MM.1S (cell line): ENCODE data around the gene SAFB.

ENCODE experiments used
- DNase-seq: peaks from one replicate; pipeline ENCODE4 v3.0.0-alpha.2; 2015
- H2AFZ ChIP-seq: fragments of 300-600 bp; sonication (generic); 2 replicates; pipeline ENCODE4 v1.6.0; 2016; ENCODE audit warnings: antibody characterized with exemption, low read length
- H3F3A ChIP-seq: fragments of 300-600 bp; sonication (generic); 2 replicates; pipeline ENCODE4 v1.6.1; 2016; ENCODE audit warnings: mild to moderate bottlenecking, antibody characterized with exemption, low read length, moderate library complexity, mixed read lengths; ENCODE audit not compliant: insufficient read depth
- H3K27ac ChIP-seq: fragments of 300-600 bp; sonication (generic); 2 replicates; pipeline ENCODE4 v1.5.1; 2016; ENCODE audit warnings: mild to moderate bottlenecking, low read length
- H3K27me3 ChIP-seq: fragments of 300-600 bp; sonication (generic); replicated peaks from 2 replicates; pipeline ENCODE4 v1.6.0; 2016; ENCODE audit warnings: low read length; ENCODE audit not compliant: insufficient read depth
- H3K36me3 ChIP-seq: fragments of 300-600 bp; sonication (generic); replicated peaks from 2 replicates; pipeline ENCODE4 v1.6.1; 2016; ENCODE audit warnings: mild to moderate bottlenecking, low read length, mixed read lengths; ENCODE audit not compliant: insufficient read depth
- H3K4me1 ChIP-seq: fragments of 300-600 bp; sonication (generic); 2 replicates; pipeline ENCODE4 v1.6.1; 2016; ENCODE audit warnings: low read length, mixed read lengths
- H3K4me2 ChIP-seq: fragments of 300-600 bp; sonication (generic); 2 replicates; pipeline ENCODE4 v1.6.0; 2016; ENCODE audit warnings: low read depth, low read length
- H3K4me3 ChIP-seq: fragments of 300-600 bp; sonication (generic); 2 replicates; pipeline ENCODE4 v1.5.1; 2016; ENCODE audit warnings: low read length, mixed read lengths
- H3K79me2 ChIP-seq: fragments of 300-600 bp; sonication (generic); 2 replicates; pipeline ENCODE4 v1.6.1; 2016; ENCODE audit warnings: mixed run types, low read length, mixed read lengths
- H3K9ac ChIP-seq: fragments of 300-600 bp; sonication (generic); 2 replicates; pipeline ENCODE4 v1.6.1; 2016; ENCODE audit warnings: low read length, mixed read lengths
- H3K9me2 ChIP-seq: fragments of 300-600 bp; sonication (generic); replicated peaks from 2 replicates; pipeline ENCODE4 v1.6.1; 2016; ENCODE audit warnings: mild to moderate bottlenecking, low read length, mixed read lengths; ENCODE audit not compliant: insufficient read depth
- H3K9me3 ChIP-seq: fragments of 300-600 bp; sonication (generic); replicated peaks from 2 replicates; pipeline ENCODE4 v1.6.1; 2016; ENCODE audit warnings: mild to moderate bottlenecking, low read length, mixed read lengths; ENCODE audit not compliant: insufficient read depth
- H4K20me1 ChIP-seq: fragments of 300-600 bp; sonication (generic); 2 replicates; pipeline ENCODE4 v1.6.1; 2016; ENCODE audit warnings: mild to moderate bottlenecking, low read length, moderate library complexity, mixed read lengths; ENCODE audit not compliant: insufficient read depth
- EZH2 ChIP-seq: fragments of 300-600 bp; sonication (generic); optimal IDR thresholded peaks from 2 replicates; pipeline ENCODE3; 2017; ENCODE audit warnings: low read depth, mild to moderate bottlenecking, antibody characterized with exemption, low read length, mixed read lengths
- EZH2phosphoT487 ChIP-seq: fragments of 300-600 bp; sonication (generic); IDR thresholded peaks from 2 replicates; pipeline ENCODE4 v1.6.1; 2018; ENCODE audit warnings: antibody characterized with exemption, low read length
- TF ChIP-seq, protein P1 (sequence below): fragments of 300-600 bp; sonication (generic); IDR thresholded peaks from 2 replicates; pipeline ENCODE4 v1.5.1; 2016; ENCODE audit warnings: antibody characterized with exemption, low read length, mixed read lengths

SAFB gene

GRCh38 chr19:5635427-5635826 is 12.5 kb downstream of the SAFB start:
- Histone ChIP-seq H3K4me2 (no peak overlapping the region), H3F3A (no peaks in the 10 kb centered on the region), H3K9ac (no peak overlapping the region), H3K4me3 (no peak overlapping the region), H3K79me2 (peaks cover 100% of the 10 kb centered on the region), H3K9me3 (no peaks in the 10 kb centered on the region), H3K9me2 (no peaks in the 10 kb centered on the region), H3K4me1 (no peaks in the 10 kb centered on the region), H3K27ac (no peak overlapping the region), H2AFZ (no peak overlapping the region), H4K20me1 (peaks cover 62% of the 10 kb centered on the region), H3K36me3 (peaks cover 15% of the 10 kb centered on the region), H3K27me3 (no peaks in the 10 kb centered on the region)
- no peak for DNase-seq
- TF ChIP-seq, protein P1, sequence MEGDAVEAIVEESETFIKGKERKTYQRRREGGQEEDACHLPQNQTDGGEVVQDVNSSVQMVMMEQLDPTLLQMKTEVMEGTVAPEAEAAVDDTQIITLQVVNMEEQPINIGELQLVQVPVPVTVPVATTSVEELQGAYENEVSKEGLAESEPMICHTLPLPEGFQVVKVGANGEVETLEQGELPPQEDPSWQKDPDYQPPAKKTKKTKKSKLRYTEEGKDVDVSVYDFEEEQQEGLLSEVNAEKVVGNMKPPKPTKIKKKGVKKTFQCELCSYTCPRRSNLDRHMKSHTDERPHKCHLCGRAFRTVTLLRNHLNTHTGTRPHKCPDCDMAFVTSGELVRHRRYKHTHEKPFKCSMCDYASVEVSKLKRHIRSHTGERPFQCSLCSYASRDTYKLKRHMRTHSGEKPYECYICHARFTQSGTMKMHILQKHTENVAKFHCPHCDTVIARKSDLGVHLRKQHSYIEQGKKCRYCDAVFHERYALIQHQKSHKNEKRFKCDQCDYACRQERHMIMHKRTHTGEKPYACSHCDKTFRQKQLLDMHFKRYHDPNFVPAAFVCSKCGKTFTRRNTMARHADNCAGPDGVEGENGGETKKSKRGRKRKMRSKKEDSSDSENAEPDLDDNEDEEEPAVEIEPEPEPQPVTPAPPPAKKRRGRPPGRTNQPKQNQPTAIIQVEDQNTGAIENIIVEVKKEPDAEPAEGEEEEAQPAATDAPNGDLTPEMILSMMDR, result no peak
- no peak for TF ChIP-seq EZH2phosphoT487

GRCh38 chr19:5637971-5638370 is 15.1 kb downstream of the SAFB start:
- no peak overlapping the region for H2AFZ ChIP-seq
- peaks cover 19% of the 10 kb centered on the region for H3K36me3 ChIP-seq
- H4K20me1 ChIP-seq, result peaks cover 59% of the 10 kb centered on the region
- H3K4me2 ChIP-seq, result no peak overlapping the region
- DNase-seq, result no peak
- H3K4me1 ChIP-seq, result no peaks in the 10 kb centered on the region
- H3K27me3 ChIP-seq, result no peaks in the 10 kb centered on the region
- H3K4me3 ChIP-seq, result no peak overlapping the region
- peaks cover 100% of the 10 kb centered on the region for H3K79me2 ChIP-seq
- no peaks in the 10 kb centered on the region for H3F3A ChIP-seq
- H3K9me3 ChIP-seq, result no peaks in the 10 kb centered on the region
- no peaks in the 10 kb centered on the region for H3K9me2 ChIP-seq
- no peak overlapping the region for H3K9ac ChIP-seq
- no peak overlapping the region for H3K27ac ChIP-seq
- TF ChIP-seq, protein P1, result no peak
- TF ChIP-seq EZH2, result no peak
- no peak for TF ChIP-seq EZH2phosphoT487

DNA sequence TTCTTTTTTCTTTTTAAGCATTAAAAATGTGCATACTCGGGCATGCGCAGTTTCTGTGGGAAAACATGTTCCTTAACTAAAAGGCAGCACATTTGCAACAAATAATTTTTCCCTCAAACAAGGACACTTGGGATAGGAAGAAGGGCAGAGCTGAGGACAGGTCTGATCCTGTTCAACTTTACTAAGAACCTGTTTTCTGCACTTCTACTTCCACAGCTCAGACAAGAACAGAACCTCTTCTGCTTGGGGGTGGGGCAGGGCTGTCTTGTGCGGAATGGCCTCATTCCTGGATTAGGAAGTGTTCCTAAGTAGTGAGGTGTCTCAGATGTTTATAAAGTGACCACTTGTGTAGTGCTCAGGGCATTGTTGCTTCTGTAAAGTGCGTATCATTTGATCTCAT is 18.3 kb downstream of the SAFB start:
- Histone ChIP-seq H3K36me3 (peaks cover 26% of the 10 kb centered on the region), H3K4me1 (no peaks in the 10 kb centered on the region), H3K9ac (no peak overlapping the region), H3K79me2 (peaks cover 100% of the 10 kb centered on the region), H3F3A (no peaks in the 10 kb centered on the region), H2AFZ (no peak overlapping the region), H3K27ac (no peak overlapping the region), H3K27me3 (no peaks in the 10 kb centered on the region), H3K9me3 (no peaks in the 10 kb centered on the region), H3K9me2 (no peaks in the 10 kb centered on the region), H3K4me3 (no peak overlapping the region), H3K4me2 (no peak overlapping the region), H4K20me1 (peaks cover 46% of the 10 kb centered on the region)
- no peak for DNase-seq
- TF ChIP-seq EZH2 (no peak), EZH2phosphoT487 (no peak)
- TF ChIP-seq, protein P1, result no peak
